ENCODE results near the gene ARR3. TPM values are rescaled to one million over a fixed set of nuclear protein-coding genes. Genes with fewer than 3 reads are reported as not detected.
A peak's percentile ranks its signal among the peaks of the same experiment; 100 is the strongest.
"Not testable (repeated sequence)": the region's sequence is repeated elsewhere in the genome, so short reads cannot be mapped to it uniquely, and the experiment has no call there.

ARR3 gene
- total and polyA plus RNA-seq, 2 experiments from 2014 or later, result 0.10 TPM; not detected in 1

DNA sequence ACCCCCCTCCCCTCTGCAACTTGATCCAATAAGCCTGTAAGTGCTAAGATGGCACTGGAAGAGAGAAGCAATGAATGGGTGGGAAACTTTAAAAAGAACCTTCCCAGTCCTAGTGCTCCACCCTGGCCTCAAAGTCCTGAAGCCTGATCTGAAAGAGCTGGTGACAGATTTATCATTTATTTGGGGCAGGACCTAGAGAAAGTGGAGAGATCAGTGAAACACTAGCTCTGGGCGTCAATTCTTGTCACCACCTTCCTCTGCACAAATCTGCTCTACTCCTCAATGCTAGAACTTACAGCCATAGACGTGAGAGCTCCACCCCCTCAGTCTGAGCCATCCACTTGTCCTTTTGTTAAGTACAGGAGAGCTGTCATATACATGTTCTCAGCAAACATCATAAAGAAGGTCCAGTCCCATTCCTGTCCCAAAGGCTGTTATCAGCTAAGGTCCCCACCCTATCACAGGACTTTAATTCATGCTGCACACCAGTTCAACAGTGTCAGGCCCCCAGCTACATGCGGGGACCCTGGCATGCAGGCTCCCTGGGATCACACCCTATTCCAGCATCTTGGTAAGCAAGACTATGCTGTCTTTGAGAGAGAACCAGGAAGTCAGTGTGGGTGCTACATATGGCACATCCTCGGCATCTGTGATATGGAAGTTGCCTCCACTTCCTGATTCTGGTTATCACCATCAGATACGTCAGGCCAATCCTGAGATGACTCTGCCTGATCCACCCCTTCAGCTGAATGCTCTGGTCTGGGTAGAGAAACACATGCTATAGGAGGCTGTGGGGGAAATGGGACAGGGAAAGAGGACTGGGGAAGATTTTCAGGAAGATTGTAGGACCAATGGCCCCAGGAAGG, 10.5 kb upstream of the ARR3 start:
- Histone ChIP-seq H3K9me3 (ENCODE audit: low read depth) (no peaks in the 10 kb centered on the region), H3K27ac (no peak overlapping the region), H3K4me1 (ENCODE audit: low read depth) (no peaks in the 10 kb centered on the region), H3K36me3 (no peaks in the 10 kb centered on the region), H3K4me3 (no peak overlapping the region), H3K27me3 (no peaks in the 10 kb centered on the region)
- DNase-seq (ENCODE audit: low read depth in 1 of 2, low spot score in 1 of 2), result no peak
- TF ChIP-seq, protein P1, sequence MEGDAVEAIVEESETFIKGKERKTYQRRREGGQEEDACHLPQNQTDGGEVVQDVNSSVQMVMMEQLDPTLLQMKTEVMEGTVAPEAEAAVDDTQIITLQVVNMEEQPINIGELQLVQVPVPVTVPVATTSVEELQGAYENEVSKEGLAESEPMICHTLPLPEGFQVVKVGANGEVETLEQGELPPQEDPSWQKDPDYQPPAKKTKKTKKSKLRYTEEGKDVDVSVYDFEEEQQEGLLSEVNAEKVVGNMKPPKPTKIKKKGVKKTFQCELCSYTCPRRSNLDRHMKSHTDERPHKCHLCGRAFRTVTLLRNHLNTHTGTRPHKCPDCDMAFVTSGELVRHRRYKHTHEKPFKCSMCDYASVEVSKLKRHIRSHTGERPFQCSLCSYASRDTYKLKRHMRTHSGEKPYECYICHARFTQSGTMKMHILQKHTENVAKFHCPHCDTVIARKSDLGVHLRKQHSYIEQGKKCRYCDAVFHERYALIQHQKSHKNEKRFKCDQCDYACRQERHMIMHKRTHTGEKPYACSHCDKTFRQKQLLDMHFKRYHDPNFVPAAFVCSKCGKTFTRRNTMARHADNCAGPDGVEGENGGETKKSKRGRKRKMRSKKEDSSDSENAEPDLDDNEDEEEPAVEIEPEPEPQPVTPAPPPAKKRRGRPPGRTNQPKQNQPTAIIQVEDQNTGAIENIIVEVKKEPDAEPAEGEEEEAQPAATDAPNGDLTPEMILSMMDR (IDR thresholded peaks at IDR 0.05; ENCODE audit: low read depth, low read length), result no peak

DNA sequence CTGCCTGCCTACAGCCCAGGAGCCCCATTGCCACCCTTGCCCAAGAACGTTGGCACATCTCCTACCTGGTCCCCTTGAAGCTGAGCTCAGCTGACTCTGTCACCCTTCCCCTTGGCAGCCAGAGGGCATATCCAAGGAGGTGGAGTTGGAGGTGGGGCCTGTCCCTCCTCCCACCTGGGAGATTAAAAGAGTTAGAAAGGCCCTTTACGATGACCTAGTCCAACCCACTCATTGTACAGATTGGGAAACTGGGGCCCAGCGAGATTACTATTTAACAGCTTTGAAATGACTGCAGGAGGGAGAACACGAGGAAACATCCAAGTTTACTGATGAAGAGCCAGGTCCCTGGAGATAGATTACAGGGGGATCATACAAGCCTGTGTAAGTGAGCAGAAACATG, 8.0 kb upstream of the ARR3 start, which contains the start of gene P2RY4:
Gene P2RY4 (minus strand): TSS at position 101 of the 400 bp plus-strand sequence. CDS start 580 bp downstream, outside the sequence.
- H3K36me3 ChIP-seq, result no peaks in the 10 kb centered on the region
- H3K4me1 ChIP-seq (ENCODE audit: low read depth), result no peaks in the 10 kb centered on the region
- no peak for DNase-seq (ENCODE audit: low read depth in 1 of 2, low spot score in 1 of 2)
- TF ChIP-seq, protein P1 (IDR thresholded peaks at IDR 0.05; ENCODE audit: low read depth, low read length), result no peak
- H3K9me3 ChIP-seq (ENCODE audit: low read depth), result no peaks in the 10 kb centered on the region
- H3K4me3 ChIP-seq, result no peak within 1 kb of the TSS
- no peak within 1 kb of the TSS for H3K27ac ChIP-seq
- H3K27me3 ChIP-seq, result no peaks in the 10 kb centered on the region

DNA sequence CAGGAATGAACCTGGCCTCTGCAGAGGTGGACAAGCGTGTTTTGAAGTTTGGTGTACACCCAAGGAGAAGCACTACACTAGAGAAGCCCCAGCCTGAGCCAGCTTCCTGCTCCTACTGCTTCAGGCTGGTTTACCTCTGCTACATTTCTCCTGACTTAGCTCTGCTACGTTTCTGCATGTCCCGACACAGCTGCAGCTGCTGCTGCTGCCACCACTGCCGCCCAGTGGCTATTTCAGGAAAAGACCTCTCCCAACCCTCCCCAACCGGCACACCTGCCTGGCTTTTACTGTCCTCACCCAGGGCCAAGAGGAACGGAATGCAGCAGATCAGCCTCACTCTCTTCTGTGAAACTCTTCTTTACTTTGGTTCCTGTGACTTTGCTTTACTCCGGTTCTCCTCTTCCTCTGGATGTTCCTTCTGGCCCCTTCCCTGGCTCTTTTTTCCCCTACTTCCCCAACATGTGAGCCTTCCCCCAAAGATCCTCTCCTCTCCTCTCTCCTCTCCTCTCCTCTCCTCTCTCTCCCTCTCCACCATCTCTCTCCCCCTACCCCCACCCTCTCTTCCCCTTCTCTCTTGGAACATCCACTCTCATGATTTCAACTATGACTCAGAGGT, 5.1 kb upstream of the ARR3 start:
- TF ChIP-seq, protein P1 (IDR thresholded peaks at IDR 0.05; ENCODE audit: low read depth, low read length), result peak; percentile 66
- no peaks in the 10 kb centered on the region for H3K36me3 ChIP-seq
- no peaks in the 10 kb centered on the region for H3K4me1 ChIP-seq (ENCODE audit: low read depth)
- no peaks in the 10 kb centered on the region for H3K27me3 ChIP-seq
- DNase-seq (ENCODE audit: low read depth in 1 of 2, low spot score in 1 of 2), result peak; percentile 48 to 62
- H3K27ac ChIP-seq, result no peak overlapping the region
- no peaks in the 10 kb centered on the region for H3K9me3 ChIP-seq (ENCODE audit: low read depth)
- no peak overlapping the region for H3K4me3 ChIP-seq

DNA sequence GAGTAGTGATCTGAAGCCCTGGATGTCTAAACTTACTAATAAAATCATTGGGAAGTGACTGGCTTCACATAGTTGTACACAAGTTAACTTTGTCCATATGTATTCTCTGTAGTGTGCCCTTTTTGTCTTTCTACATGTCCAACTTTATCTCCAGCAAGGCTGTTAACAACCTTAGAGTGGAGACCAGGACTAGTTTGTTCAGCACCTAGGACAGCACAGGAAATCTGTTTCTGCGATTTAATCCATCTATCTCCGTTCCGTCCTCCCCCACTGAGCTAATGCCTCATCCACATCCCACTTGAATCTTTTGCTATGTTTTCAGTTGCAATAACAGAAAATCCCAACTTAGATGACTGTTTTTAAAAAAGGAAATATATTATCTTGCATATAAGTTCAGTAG, 3.4 kb upstream of the ARR3 start:
- Histone ChIP-seq H3K36me3 (no peaks in the 10 kb centered on the region), H3K4me3 (no peak overlapping the region), H3K4me1 (ENCODE audit: low read depth) (no peaks in the 10 kb centered on the region), H3K27me3 (no peaks in the 10 kb centered on the region), H3K27ac (no peak overlapping the region), H3K9me3 (ENCODE audit: low read depth) (no peaks in the 10 kb centered on the region)
- DNase-seq (ENCODE audit: low read depth in 1 of 2, low spot score in 1 of 2), result peak; percentile 9 to 12
- TF ChIP-seq, protein P1 (IDR thresholded peaks at IDR 0.05; ENCODE audit: low read depth, low read length), result no peak

DNA sequence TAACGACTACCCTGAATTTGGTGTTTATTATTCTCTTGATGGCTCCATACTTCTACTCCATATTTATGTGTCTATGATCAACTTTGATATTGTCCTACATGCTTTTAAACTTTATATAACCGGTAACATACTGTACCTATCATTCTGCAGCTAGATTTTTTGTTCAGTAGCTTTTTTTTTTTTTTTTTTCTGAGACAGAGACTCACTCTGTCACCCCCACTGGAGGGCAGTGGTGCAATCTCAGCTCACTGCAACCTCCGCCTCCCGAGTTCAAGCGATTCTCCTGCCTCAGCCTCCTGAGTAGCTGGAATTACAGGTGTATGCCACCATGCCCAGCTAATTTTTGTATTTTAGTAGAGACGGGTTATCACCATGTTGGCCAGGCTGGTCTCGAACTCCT, 5.9 kb downstream of the ARR3 start:
- not testable (repeated sequence) for H3K9me3 ChIP-seq (ENCODE audit: low read depth); H3K27ac ChIP-seq; DNase-seq (ENCODE audit: low read depth in 1 of 2, low spot score in 1 of 2); H3K4me1 ChIP-seq (ENCODE audit: low read depth); H3K36me3 ChIP-seq; H3K4me3 ChIP-seq; H3K27me3 ChIP-seq

DNA sequence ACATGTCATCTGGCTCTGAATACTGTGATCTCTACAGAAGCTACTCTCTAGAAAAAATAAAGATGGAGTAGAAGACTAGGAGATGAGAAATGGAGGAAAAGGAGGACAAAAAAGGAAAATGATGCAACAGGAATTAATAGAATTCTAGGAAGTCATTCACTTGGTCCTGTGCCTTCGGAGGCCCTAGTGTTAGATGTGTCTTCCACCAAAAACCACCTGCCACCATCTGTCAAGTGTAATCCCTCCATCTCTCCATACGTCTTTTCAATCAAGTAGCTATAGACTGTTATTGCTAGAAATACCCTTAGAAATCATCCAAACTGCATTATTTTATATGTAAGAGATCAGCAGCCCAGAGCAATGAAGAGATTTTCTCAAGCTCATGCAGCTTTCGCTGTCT, 10.9 kb downstream of the ARR3 start:
- H3K27ac ChIP-seq, result no peak overlapping the region
- H3K4me1 ChIP-seq (ENCODE audit: low read depth), result no peaks in the 10 kb centered on the region
- H3K27me3 ChIP-seq, result no peaks in the 10 kb centered on the region
- no peak for DNase-seq (ENCODE audit: low read depth in 1 of 2, low spot score in 1 of 2)
- H3K36me3 ChIP-seq, result no peaks in the 10 kb centered on the region
- H3K4me3 ChIP-seq, result no peak overlapping the region
- TF ChIP-seq, protein P1 (IDR thresholded peaks at IDR 0.05; ENCODE audit: low read depth, low read length), result no peak
- no peaks in the 10 kb centered on the region for H3K9me3 ChIP-seq (ENCODE audit: low read depth)
